A549 (cell line): ENCODE measurements around the gene APBB2. TPM values are rescaled to one million over a fixed set of nuclear protein-coding genes. Genes with fewer than 3 reads are reported as not detected.

ENCODE experiments used
- ATAC-seq, 2 experiments: fragments of 200-7000 bp in 1 of 2; fragments of >200 bp in 1 of 2; cut with Nextera tagmentation in 1 of 2; cut with Tn5 transposase in 1 of 2; 3 replicates each; pipeline versions ENCODE4 v1.8.0 to v1.9.1; 2018 to 2020; ENCODE audit warnings: mild to moderate bottlenecking in 1 of 2, moderate library complexity in 1 of 2
- CTCF ChIA-PET: fragments of 300-600 bp; sonication (Branson Sonifier 250); formaldehyde crosslinking; extraction: SDS; loops from one replicate; lab custom pipeline; 2021; ENCODE audit warnings: antibody characterized with exemption, inconsistent platforms; lab: Yijun Ruan, JAX
- POLR2A ChIA-PET: fragments of 350-600 bp; formaldehyde crosslinking; extraction: SDS; loops from one replicate; lab custom pipeline; 2021; ENCODE audit warnings: antibody characterized with exemption, inconsistent platforms; lab: Yijun Ruan, JAX
- DNase-seq, 2 experiments: peaks; one replicate each; pipeline versions ENCODE4 v3.0.0 to v3.0.0-alpha.2; 2011 to 2016; ENCODE audit warnings: low read depth in 1 of 2, low spot score in 1 of 2
- FAIRE-seq: peaks from 2 replicates; lab custom pipeline; 2011; peaks lifted over from hg19 to GRCh38; lab: Jason Lieb, UNC
- H3K27ac ChIP-seq, 2 experiments: fragments of >200 bp; sonication (Bioruptor Twin); formaldehyde crosslinking; 3 replicates each; pipeline ENCODE4 v1.5.1; 2016 to 2017
- H3K4me1 ChIP-seq: fragments of >200 bp; sonication (Bioruptor Twin); formaldehyde crosslinking; 3 replicates; pipeline ENCODE4 v1.6.1; 2016
- H3K4me2 ChIP-seq: fragments of >200 bp; sonication (Bioruptor Twin); formaldehyde crosslinking; 3 replicates; pipeline ENCODE4 v1.6.1; 2016
- H3K4me3 ChIP-seq: fragments of >200 bp; sonication (Bioruptor Twin); formaldehyde crosslinking; 3 replicates; pipeline ENCODE4 v1.5.1; 2016
- H3K9me3 ChIP-seq: fragments of >200 bp; sonication (Bioruptor Twin); formaldehyde crosslinking; 3 replicates; pipeline ENCODE4 v1.6.1; 2016
- CBX2 ChIP-seq: fragments of 200-600 bp; sonication (generic); IDR thresholded peaks from 2 replicates; pipeline ENCODE4 v1.6.1; 2016; ENCODE audit warnings: low read depth, mild to moderate bottlenecking, borderline replicate concordance
- CBX8 ChIP-seq: fragments of 200-600 bp; sonication (generic); IDR thresholded peaks from 2 replicates; pipeline ENCODE4 v1.6.1; 2016
- CHD4 ChIP-seq: fragments of 200-600 bp; sonication (generic); IDR thresholded peaks from 2 replicates; pipeline ENCODE4 v1.6.1; 2016; ENCODE audit warnings: antibody characterized with exemption, mild to moderate bottlenecking, borderline replicate concordance
- EHF ChIP-seq: fragments of 250-450 bp; sonication (Bioruptor Pico); IDR thresholded peaks from 2 replicates; pipeline ENCODE4 v1.5.0; 2020; ENCODE audit warnings: mild to moderate bottlenecking
- ELK1 ChIP-seq: fragments of 150-350 bp; IDR thresholded peaks from 2 replicates; pipeline ENCODE4 v1.6.1; 2014; ENCODE audit warnings: low read depth, mild to moderate bottlenecking, low read length
- FOSB ChIP-seq: fragments of 250-450 bp; sonication (Bioruptor Pico); IDR thresholded peaks from 2 replicates; pipeline ENCODE4 v1.5.0; 2020; ENCODE audit warnings: mild to moderate bottlenecking, moderate library complexity
- GATA3 ChIP-seq: IDR thresholded peaks from 2 replicates; pipeline ENCODE4 v1.6.1; 2012; ENCODE audit warnings: borderline replicate concordance
- HES2 ChIP-seq: fragments of >200 bp; sonication (Bioruptor Twin); formaldehyde crosslinking; IDR thresholded peaks from 2 replicates; pipeline ENCODE4 v1.6.1; 2016
- KDM5A ChIP-seq: fragments of 200-600 bp; sonication (generic); IDR thresholded peaks from 2 replicates; pipeline ENCODE4 v1.6.1; 2016; ENCODE audit warnings: antibody characterized with exemption, mild to moderate bottlenecking
- MAZ ChIP-seq: fragments of 150-350 bp; IDR thresholded peaks from 2 replicates; pipeline ENCODE4 v1.6.1; 2014; ENCODE audit warnings: antibody characterized with exemption, low read depth, low read length, borderline replicate concordance
- NPAS2 ChIP-seq: fragments of 250-450 bp; sonication (Bioruptor Pico); IDR thresholded peaks from 2 replicates; pipeline ENCODE4 v1.8.0; 2022; ENCODE audit warnings: mild to moderate bottlenecking, moderate library complexity, borderline replicate concordance
- PBX3 ChIP-seq: IDR thresholded peaks from 2 replicates; pipeline ENCODE4 v1.6.1; 2012
- PHF8 ChIP-seq: fragments of 200-600 bp; sonication (generic); IDR thresholded peaks from 2 replicates; pipeline ENCODE4 v1.6.1; 2016; ENCODE audit warnings: low read depth, mild to moderate bottlenecking, antibody characterized with exemption, moderate library complexity, borderline replicate concordance
- RAD21 ChIP-seq, 2 experiments: fragments of >200 bp in 1 of 2; sonication (Bioruptor Twin) in 1 of 2; formaldehyde crosslinking in 1 of 2; IDR thresholded peaks in 1 of 2; conservative IDR thresholded peaks in 1 of 2; 2 replicates in 1 of 2; 3 replicates in 1 of 2; pipeline ENCODE4 v1.6.1; 2012 to 2018; ENCODE audit warnings: inconsistent platforms in 1 of 2
- SREBF2 ChIP-seq: fragments of 450-650 bp; IDR thresholded peaks from 2 replicates; pipeline ENCODE4 v1.6.1; 2014; ENCODE audit warnings: mild to moderate bottlenecking, moderate library complexity
- TFCP2L1 ChIP-seq: fragments of 250-450 bp; sonication (Bioruptor Pico); IDR thresholded peaks from 2 replicates; pipeline ENCODE4 v1.5.0; 2021; ENCODE audit warnings: mild to moderate bottlenecking
- USF2 ChIP-seq: fragments of 450-650 bp; IDR thresholded peaks from 2 replicates; pipeline ENCODE4 v1.6.1; 2014; ENCODE audit warnings: antibody characterized with exemption
- WGBS: methylation state at CpG from one replicate; pipeline ENCODE4 v1.1.6; 2017; ENCODE audit errors: missing lambda C conversion rate; 5-methylcytosine and 5-hydroxymethylcytosine counted together
- polyA plus RNA-seq, 4 experiments: library from polyadenylated mRNA; depleted of rRNA in 3 of 4; stranded (reverse); fragments of >200 nt; fragmentation: RNase III in 1 of 4; extraction: RNeasy Plus Mini Kit Qiagen cat#74134 plus additional on column Dnase treatment in 1 of 4; gene quantifications; 2 replicates in 3 of 4; 3 replicates in 1 of 4; pipeline ENCODE4 v1.2.3, GENCODE V29; 2011 to 2017

The APBB2 gene
- polyA plus RNA-seq, 2 of the 4 experiments (the other 2 are of a cell fraction), result 8.3 to 31.9 TPM

- TF ChIP-seq HES2, result no peak
- TF ChIP-seq FOSB (CRISPR knock-in tag), result no peak
- no peak for TF ChIP-seq NPAS2
- no peak for TF ChIP-seq MAZ
- TF ChIP-seq KDM5A, result no peak
These were observed 384.8 kb downstream of the APBB2 start (continued) for GRCh38 chr4:40829586-40829985.

GRCh38 chr4:40828661-40829060 lies 385.7 kb downstream of the APBB2 start:
- H3K4me3 ChIP-seq, result no peak overlapping the region

GRCh38 chr4:40827758-40828157 lies 386.6 kb downstream of the APBB2 start:
- ATAC-seq (no peak), FAIRE-seq (no peak), DNase-seq (no peak)
- Histone ChIP-seq H3K27ac (no peak overlapping the region), H3K9me3 (no peaks in the 10 kb centered on the region), H3K4me3 (no peak overlapping the region), H3K4me1 (no peaks in the 10 kb centered on the region), H3K4me2 (no peak overlapping the region)
- CTCF ChIA-PET, result interaction anchor here (1.5 kb wide), 1 partner anchor 81 kb away, joined by 5 read pairs; no protein-coding TSS in a partner anchor
- WGBS, result 77% methylated on average over 5 of the region's 6 CpGs
- TF ChIP-seq GATA3 (no peak), PBX3 (no peak)
- POLR2A ChIA-PET, result no interaction called here

More at GRCh38 chr4:40828661-40829060, 385.7 kb downstream of the APBB2 start:
- TF ChIP-seq FOSB (CRISPR knock-in tag) (no peak), SREBF2 (no peak), CBX2 (no peak)
- WGBS, result 90% methylated on average over 2 of the region's 9 CpGs
- ATAC-seq (no peak), FAIRE-seq (no peak), DNase-seq (no peak)
- no peaks in the 10 kb centered on the region for H3K4me1 ChIP-seq
- no peaks in the 10 kb centered on the region for H3K9me3 ChIP-seq
- H3K4me2 ChIP-seq, result no peak overlapping the region
- CTCF ChIA-PET, result interaction anchor here (1.5 kb wide), 1 partner anchor 80 kb away, joined by 5 read pairs; no protein-coding TSS in a partner anchor
- POLR2A ChIA-PET, result no interaction called here
- no peak overlapping the region for H3K27ac ChIP-seq

GRCh38 chr4:40826821-40827220 lies 387.5 kb downstream of the APBB2 start:
- POLR2A ChIA-PET, result no interaction called here
- TF ChIP-seq CBX8 (no peak), TFCP2L1 (CRISPR knock-in tag) (no peak), ELK1 (no peak), CHD4 (no peak), PHF8 (no peak), CBX2 (no peak), USF2 (no peak), RAD21 (conservative IDR thresholded peaks at IDR 0.05 in 1 of 2, IDR thresholded peaks at IDR 0.05 in 1 of 2) (no peak), EHF (CRISPR knock-in tag) (no peak)
- Histone ChIP-seq H3K4me1 (no peaks in the 10 kb centered on the region), H3K4me2 (no peak overlapping the region), H3K9me3 (no peaks in the 10 kb centered on the region), H3K4me3 (no peak overlapping the region), H3K27ac (no peak overlapping the region)
- FAIRE-seq (no peak), ATAC-seq (no peak), DNase-seq (no peak)
- 72% methylated on average over 5 of the region's 5 CpGs for WGBS
- CTCF ChIA-PET, result no interaction called here
